Nephron (organoid): ENCODE measurements around the gene BBS5.

Source experiments
- H3K27ac Mint-ChIP-seq, 3 experiments: 2 replicates each; pipeline ENCODE4 v1.8.0; 2020; ENCODE audit warnings: mixed read lengths in 3 of 3, mild to moderate bottlenecking in 2 of 3, moderate library complexity in 1 of 3
- H3K27me3 Mint-ChIP-seq: 2 replicates; pipeline ENCODE4 v1.8.0; 2021; ENCODE audit warnings: low read depth, mild to moderate bottlenecking, moderate library complexity, mixed read lengths
- H3K36me3 Mint-ChIP-seq: 2 replicates; pipeline ENCODE4 v1.8.0; 2020; ENCODE audit warnings: low read depth, mixed read lengths
- H3K4me1 Mint-ChIP-seq: 2 replicates; pipeline ENCODE4 v1.8.0; 2020; ENCODE audit warnings: mixed read lengths
- H3K4me3 Mint-ChIP-seq, 3 experiments: 2 replicates each; pipeline ENCODE4 v1.8.0; 2020; ENCODE audit warnings: mild to moderate bottlenecking in 3 of 3, mixed read lengths in 3 of 3, moderate library complexity in 2 of 3
- H3K9me3 Mint-ChIP-seq: 2 replicates; pipeline ENCODE4 v1.8.0; 2020; ENCODE audit warnings: mixed read lengths
- CTCF ChIP-seq, 3 experiments: fragments of 200-600 bp; sonication (generic); IDR thresholded peaks; one replicate each; pipeline ENCODE4 v1.5.0; 2021; ENCODE audit warnings: antibody characterized with exemption in 3 of 3; ENCODE audit not compliant: unreplicated experiment in 3 of 3

The BBS5 gene

DNA sequence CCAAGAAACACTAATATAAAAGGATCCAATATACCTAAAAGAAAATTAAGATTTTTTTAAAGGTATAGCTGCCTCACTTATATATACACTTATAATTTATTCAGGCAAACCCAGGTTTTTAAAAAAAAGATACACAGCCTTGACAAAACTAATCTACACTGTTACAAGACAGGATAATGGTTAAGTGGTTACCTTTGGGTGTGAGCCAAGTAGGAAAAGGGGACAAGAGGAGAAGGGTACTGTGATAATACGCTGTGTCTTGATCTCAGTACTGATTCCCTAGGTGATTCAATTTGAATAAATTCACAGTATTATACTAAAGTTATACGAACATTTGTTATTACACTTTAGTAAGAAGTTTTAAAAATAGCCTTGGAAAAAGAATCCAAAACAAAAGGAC lies 60.9 kb downstream of the BBS5 start:
- Mint-ChIP-seq H3K4me1 (no peaks in the 10 kb centered on the region), H3K36me3 (peaks cover 14% of the 10 kb centered on the region), H3K27me3 (no peaks in the 10 kb centered on the region), H3K27ac (no peak overlapping the region), H3K4me3 (no peak overlapping the region), H3K9me3 (no peaks in the 10 kb centered on the region)
- no peak for TF ChIP-seq CTCF (IDR thresholded peaks at IDR 0.05; ENCODE audit: unreplicated experiment in 3 of 3)

- Mint-ChIP-seq H3K36me3 (peaks cover 17% of the 10 kb centered on the region), H3K9me3 (no peaks in the 10 kb centered on the region), H3K4me3 (no peak overlapping the region), H3K27me3 (no peaks in the 10 kb centered on the region), H3K27ac (no peak overlapping the region), H3K4me1 (no peaks in the 10 kb centered on the region)
- TF ChIP-seq CTCF (IDR thresholded peaks at IDR 0.05; ENCODE audit: unreplicated experiment in 3 of 3) = no peak
Observed at GRCh38 chr2:169542433-169542832, 63.1 kb downstream of the BBS5 start.

- Mint-ChIP-seq H3K9me3 (no peaks in the 10 kb centered on the region), H3K27ac (no peak overlapping the region), H3K4me1 (no peaks in the 10 kb centered on the region), H3K27me3 (no peaks in the 10 kb centered on the region), H3K4me3 (no peak overlapping the region), H3K36me3 (peaks cover 19% of the 10 kb centered on the region)
- no peak for TF ChIP-seq CTCF (IDR thresholded peaks at IDR 0.05; ENCODE audit: unreplicated experiment in 3 of 3)
Observed at GRCh38 chr2:169546756-169547155, 67.5 kb downstream of the BBS5 start.
